Chondrocyte (in vitro differentiated cells): ENCODE data around the gene KLHL40. TPM values are rescaled to one million over a fixed set of nuclear protein-coding genes. Genes with fewer than 3 reads are reported as not detected.
A peak's percentile ranks its signal among the peaks of the same experiment; 100 is the strongest.

Experiments
- DNase-seq: peaks from one replicate; pipeline ENCODE4 v3.0.0; 2021; ENCODE audit warnings: mixed read lengths, low spot score
- H3K27ac Mint-ChIP-seq: one replicate; pipeline ENCODE4 v1.8.0; 2021; ENCODE audit warnings: mild to moderate bottlenecking, moderate library complexity, mixed read lengths; ENCODE audit not compliant: unreplicated experiment
- H3K27me3 Mint-ChIP-seq: 2 replicates; pipeline ENCODE4 v1.8.0; 2021; ENCODE audit warnings: low read depth, mixed read lengths
- H3K36me3 Mint-ChIP-seq: 2 replicates; pipeline ENCODE4 v1.8.0; 2021; ENCODE audit warnings: low read depth, mixed read lengths
- H3K4me1 Mint-ChIP-seq: 2 replicates; pipeline ENCODE4 v1.8.0; 2021; ENCODE audit warnings: low read depth, mild to moderate bottlenecking, mixed read lengths
- H3K4me3 Mint-ChIP-seq: one replicate; pipeline ENCODE4 v1.8.0; 2021; ENCODE audit warnings: mild to moderate bottlenecking, moderate library complexity, mixed read lengths; ENCODE audit not compliant: unreplicated experiment
- H3K9me3 Mint-ChIP-seq: 2 replicates; pipeline ENCODE4 v1.8.0; 2021; ENCODE audit warnings: low read depth, mixed read lengths
- total RNA-seq: library from RNA; stranded (reverse); gene quantifications from 3 replicates; pipeline ENCODE4 v1.2.1, GENCODE V29; 2021
- TF ChIP-seq, protein P1 (sequence below): fragments of 200-600 bp; sonication (generic); IDR thresholded peaks from 2 replicates; pipeline ENCODE4 v1.5.0; 2021; ENCODE audit warnings: antibody characterized with exemption, mild to moderate bottlenecking, moderate library complexity

KLHL40 gene
- total RNA-seq, 1 donor from 2014 or later = not detected

DNA sequence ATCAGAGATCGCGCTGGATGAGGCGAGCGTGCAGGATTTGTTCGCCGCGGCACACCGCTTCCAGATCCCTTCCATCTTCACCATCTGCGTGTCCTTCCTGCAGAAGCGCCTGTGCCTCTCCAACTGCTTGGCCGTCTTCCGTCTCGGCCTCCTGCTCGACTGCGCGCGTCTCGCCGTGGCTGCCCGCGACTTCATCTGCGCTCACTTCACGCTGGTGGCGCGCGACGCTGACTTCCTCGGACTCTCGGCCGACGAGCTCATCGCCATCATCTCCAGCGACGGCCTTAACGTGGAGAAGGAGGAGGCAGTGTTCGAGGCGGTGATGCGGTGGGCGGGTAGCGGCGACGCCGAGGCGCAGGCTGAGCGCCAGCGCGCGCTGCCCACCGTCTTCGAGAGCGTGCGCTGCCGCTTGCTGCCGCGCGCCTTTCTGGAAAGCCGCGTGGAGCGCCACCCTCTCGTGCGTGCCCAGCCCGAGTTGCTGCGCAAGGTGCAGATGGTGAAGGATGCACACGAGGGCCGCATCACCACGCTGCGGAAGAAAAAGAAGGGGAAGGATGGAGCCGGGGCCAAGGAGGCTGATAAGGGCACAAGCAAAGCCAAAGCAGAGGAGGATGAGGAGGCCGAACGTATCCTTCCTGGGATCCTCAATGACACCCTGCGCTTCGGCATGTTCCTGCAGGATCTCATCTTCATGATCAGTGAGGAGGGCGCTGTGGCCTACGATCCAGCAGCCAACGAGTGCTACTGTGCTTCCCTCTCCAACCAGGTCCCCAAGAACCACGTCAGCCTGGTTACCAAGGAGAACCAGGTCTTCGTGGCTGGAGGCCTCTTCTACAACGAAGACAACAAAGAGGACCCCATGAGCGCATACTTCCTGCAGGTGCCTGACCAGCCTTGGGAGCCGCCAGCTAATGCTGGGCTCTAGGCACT lies 819 bp downstream of the KLHL40 start:
- no peak overlapping the region for H3K27ac Mint-ChIP-seq
- H3K36me3 Mint-ChIP-seq = no peaks in the 10 kb centered on the region
- DNase-seq = peak; percentile 66
- H3K4me3 Mint-ChIP-seq = no peak overlapping the region
- TF ChIP-seq, protein P1, sequence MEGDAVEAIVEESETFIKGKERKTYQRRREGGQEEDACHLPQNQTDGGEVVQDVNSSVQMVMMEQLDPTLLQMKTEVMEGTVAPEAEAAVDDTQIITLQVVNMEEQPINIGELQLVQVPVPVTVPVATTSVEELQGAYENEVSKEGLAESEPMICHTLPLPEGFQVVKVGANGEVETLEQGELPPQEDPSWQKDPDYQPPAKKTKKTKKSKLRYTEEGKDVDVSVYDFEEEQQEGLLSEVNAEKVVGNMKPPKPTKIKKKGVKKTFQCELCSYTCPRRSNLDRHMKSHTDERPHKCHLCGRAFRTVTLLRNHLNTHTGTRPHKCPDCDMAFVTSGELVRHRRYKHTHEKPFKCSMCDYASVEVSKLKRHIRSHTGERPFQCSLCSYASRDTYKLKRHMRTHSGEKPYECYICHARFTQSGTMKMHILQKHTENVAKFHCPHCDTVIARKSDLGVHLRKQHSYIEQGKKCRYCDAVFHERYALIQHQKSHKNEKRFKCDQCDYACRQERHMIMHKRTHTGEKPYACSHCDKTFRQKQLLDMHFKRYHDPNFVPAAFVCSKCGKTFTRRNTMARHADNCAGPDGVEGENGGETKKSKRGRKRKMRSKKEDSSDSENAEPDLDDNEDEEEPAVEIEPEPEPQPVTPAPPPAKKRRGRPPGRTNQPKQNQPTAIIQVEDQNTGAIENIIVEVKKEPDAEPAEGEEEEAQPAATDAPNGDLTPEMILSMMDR = no peak
- H3K27me3 Mint-ChIP-seq = peaks cover 24% of the 10 kb centered on the region
- H3K9me3 Mint-ChIP-seq = no peaks in the 10 kb centered on the region
- peaks cover 18% of the 10 kb centered on the region for H3K4me1 Mint-ChIP-seq

DNA sequence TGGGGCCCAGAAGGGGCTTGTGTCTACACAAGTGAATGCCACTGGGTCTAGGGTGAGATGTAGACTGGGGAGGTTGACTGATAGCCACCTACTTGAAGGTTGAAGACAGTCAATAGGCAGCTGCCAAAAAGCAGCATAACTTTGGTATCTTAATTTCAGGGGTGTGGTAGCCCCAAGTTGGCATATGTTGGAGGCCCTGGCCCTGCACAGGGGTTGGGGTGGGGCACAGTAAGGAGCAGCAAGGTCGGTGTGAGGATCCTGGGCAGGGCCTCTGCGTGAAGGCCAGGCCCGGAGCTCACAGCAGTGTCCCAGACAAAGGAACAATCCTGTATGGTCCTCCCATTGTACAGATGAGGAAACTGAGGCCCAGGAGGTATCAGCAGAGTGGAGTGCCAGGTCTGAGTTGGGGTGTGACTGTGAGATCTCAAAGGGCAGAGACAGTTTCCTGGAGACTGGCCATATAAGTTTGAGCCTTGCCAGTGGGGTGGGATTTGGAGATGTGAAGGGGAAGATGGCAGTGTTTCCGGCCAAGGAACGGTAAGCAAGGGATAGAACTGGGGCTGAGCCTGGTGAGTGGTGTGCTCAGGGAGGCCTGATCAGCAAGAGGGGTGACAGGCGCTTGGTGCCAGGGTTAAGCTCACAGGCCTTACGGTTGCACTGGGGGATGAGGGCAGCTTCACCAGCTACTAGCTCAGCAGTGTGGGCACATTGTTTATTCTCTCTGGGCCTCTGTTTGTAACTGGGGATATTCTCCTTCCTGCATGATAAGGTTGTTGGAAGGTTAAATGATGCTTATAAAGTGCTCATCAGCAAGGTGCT lies 1.7 kb downstream of the KLHL40 start:
- H3K27ac Mint-ChIP-seq = no peak overlapping the region

DNA sequence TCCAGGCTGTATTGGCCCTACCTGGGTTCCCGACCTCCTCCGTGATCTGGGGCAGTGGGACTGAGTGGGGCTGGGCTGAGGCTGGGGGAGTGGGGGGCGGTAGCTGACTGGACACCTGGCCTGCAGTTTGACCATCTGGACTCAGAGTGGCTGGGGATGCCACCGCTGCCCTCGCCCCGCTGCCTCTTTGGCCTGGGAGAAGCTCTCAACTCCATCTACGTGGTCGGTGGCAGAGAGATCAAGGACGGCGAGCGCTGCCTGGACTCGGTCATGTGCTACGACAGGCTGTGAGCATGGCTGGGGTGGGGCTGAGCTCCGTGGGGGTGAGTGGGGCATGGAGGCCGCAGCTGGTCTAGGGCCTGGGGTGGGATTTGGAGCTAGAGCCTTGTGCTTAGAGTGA lies 2.7 kb downstream of the KLHL40 start:
- Mint-ChIP-seq H3K27ac (no peak overlapping the region), H3K4me1 (peaks cover 18% of the 10 kb centered on the region), H3K4me3 (no peak overlapping the region), H3K36me3 (no peaks in the 10 kb centered on the region), H3K9me3 (no peaks in the 10 kb centered on the region), H3K27me3 (peaks cover 23% of the 10 kb centered on the region)
- peak; percentile 82 for DNase-seq
- TF ChIP-seq, protein P1 = no peak

More for the DNA sequence above, 1.7 kb downstream of the KLHL40 start:
- Mint-ChIP-seq H3K4me1 (peaks cover 18% of the 10 kb centered on the region), H3K4me3 (no peak overlapping the region), H3K36me3 (no peaks in the 10 kb centered on the region), H3K27me3 (peaks cover 23% of the 10 kb centered on the region), H3K9me3 (no peaks in the 10 kb centered on the region)
- TF ChIP-seq, protein P1 = no peak
- peak; percentile 47 for DNase-seq

DNA sequence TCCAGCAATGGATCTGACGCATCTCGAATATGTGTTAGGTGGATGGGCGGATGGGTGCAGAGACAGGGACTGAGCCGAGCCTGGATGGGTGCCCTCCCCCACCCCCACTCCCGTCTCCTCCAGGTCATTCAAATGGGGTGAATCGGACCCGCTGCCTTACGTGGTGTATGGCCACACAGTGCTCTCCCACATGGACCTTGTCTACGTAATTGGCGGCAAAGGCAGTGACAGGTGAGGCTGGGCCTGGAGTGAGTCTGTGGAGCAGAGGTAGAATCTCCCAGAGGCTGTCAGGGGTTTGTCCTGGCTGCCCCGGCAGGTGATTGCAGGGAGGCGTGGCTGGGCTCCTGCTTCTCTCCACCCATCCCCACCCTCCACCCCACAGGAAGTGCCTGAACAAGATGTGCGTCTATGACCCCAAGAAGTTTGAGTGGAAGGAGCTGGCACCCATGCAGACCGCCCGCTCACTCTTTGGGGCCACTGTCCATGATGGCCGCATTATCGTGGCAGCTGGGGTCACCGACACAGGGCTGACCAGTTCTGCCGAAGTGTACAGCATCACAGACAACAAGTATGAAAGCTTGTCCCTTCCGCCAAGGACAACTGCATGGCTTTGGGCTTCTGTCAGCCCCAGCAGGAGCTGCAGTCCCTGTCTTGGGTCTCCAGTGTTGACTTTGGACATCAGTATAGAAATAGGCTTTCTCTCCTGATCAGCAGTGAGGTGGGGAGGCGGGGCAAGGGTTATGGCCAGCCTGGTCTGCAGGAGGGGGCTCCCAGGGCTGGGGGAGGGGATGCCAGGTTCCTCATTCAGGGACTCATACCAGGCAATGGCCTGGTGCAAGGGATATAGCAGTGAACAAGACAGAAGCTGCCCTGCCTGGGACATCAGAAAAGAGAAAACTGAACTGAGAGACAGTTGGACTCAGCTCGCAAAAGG lies 3.4 kb downstream of the KLHL40 start:
- Mint-ChIP-seq H3K9me3 (no peaks in the 10 kb centered on the region), H3K36me3 (no peaks in the 10 kb centered on the region)
- DNase-seq = peak; percentile 55

More for the DNA sequence above, 3.4 kb downstream of the KLHL40 start:
- Mint-ChIP-seq H3K4me1 (peaks cover 12% of the 10 kb centered on the region), H3K27ac (no peak overlapping the region), H3K4me3 (no peak overlapping the region), H3K27me3 (peaks cover 23% of the 10 kb centered on the region)
- TF ChIP-seq, protein P1 = no peak
